ENCODE results near the gene BCAS3. TPM values are rescaled to one million over a fixed set of nuclear protein-coding genes. Genes with fewer than 3 reads are reported as not detected.

BCAS3 gene
- total RNA-seq, 1 donor from 2014 or later, result 64.9 TPM

- peaks cover 86% of the 10 kb centered on the region for H3K4me1 Mint-ChIP-seq
- H3K27me3 Mint-ChIP-seq (ENCODE audit: low read depth), result no peaks in the 10 kb centered on the region
- no peak for DNase-seq (ENCODE audit: low spot score in 2 of 2, unreplicated experiment in 2 of 2)
- peak overlapping the region; percentile 91 for H3K27ac Mint-ChIP-seq
- H3K36me3 Mint-ChIP-seq, result no peaks in the 10 kb centered on the region
- no peak overlapping the region for H3K4me3 Mint-ChIP-seq
- TF ChIP-seq, protein P1, sequence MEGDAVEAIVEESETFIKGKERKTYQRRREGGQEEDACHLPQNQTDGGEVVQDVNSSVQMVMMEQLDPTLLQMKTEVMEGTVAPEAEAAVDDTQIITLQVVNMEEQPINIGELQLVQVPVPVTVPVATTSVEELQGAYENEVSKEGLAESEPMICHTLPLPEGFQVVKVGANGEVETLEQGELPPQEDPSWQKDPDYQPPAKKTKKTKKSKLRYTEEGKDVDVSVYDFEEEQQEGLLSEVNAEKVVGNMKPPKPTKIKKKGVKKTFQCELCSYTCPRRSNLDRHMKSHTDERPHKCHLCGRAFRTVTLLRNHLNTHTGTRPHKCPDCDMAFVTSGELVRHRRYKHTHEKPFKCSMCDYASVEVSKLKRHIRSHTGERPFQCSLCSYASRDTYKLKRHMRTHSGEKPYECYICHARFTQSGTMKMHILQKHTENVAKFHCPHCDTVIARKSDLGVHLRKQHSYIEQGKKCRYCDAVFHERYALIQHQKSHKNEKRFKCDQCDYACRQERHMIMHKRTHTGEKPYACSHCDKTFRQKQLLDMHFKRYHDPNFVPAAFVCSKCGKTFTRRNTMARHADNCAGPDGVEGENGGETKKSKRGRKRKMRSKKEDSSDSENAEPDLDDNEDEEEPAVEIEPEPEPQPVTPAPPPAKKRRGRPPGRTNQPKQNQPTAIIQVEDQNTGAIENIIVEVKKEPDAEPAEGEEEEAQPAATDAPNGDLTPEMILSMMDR (IDR thresholded peaks at IDR 0.05; ENCODE audit: unreplicated experiment), result no peak
- no peaks in the 10 kb centered on the region for H3K9me3 Mint-ChIP-seq
Measured at GRCh38 chr17:61152898-61153297, 475.2 kb downstream of the BCAS3 start.

- peak overlapping the region; percentile 98 for H3K27ac Mint-ChIP-seq
- H3K27me3 Mint-ChIP-seq (ENCODE audit: low read depth), result no peaks in the 10 kb centered on the region
- H3K36me3 Mint-ChIP-seq, result no peaks in the 10 kb centered on the region
- TF ChIP-seq, protein P1 (IDR thresholded peaks at IDR 0.05; ENCODE audit: unreplicated experiment), result no peak
- peak overlapping the region; percentile 25 for H3K4me3 Mint-ChIP-seq
- no peak for DNase-seq (ENCODE audit: low spot score in 2 of 2, unreplicated experiment in 2 of 2)
- no peaks in the 10 kb centered on the region for H3K9me3 Mint-ChIP-seq
- H3K4me1 Mint-ChIP-seq, result peaks cover 83% of the 10 kb centered on the region
Measured at GRCh38 chr17:61155590-61156237, 478.1 kb downstream of the BCAS3 start.

GRCh38 chr17:61157246-61157886, 479.7 kb downstream of the BCAS3 start:
- TF ChIP-seq, protein P1 (IDR thresholded peaks at IDR 0.05; ENCODE audit: unreplicated experiment), result no peak
- H3K36me3 Mint-ChIP-seq, result no peaks in the 10 kb centered on the region
- peak overlapping the region; percentile 64 for H3K4me3 Mint-ChIP-seq
- H3K9me3 Mint-ChIP-seq, result no peaks in the 10 kb centered on the region
- peak overlapping the region; percentile 98 for H3K27ac Mint-ChIP-seq
- no peaks in the 10 kb centered on the region for H3K27me3 Mint-ChIP-seq (ENCODE audit: low read depth)
- peaks cover 85% of the 10 kb centered on the region for H3K4me1 Mint-ChIP-seq
- DNase-seq (ENCODE audit: low spot score in 2 of 2, unreplicated experiment in 2 of 2), result no peak

DNA sequence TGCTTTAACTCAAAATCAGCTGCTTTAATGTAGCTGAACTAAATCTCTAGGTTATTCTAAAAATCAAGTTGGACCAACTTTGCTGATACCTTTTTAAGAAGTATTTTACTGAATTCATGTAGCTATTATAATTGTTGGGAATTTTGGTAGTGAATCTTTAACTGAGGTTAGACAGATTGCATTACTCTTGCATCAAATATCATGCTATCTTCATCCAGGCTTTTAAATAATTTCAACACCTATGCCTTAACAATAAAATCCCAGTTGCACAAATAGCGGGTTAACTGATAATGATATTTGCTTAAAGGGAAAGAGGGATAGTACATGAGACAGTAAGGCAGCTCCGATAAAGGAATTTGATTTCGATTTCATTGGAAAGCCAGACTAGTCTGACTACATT, 480.7 kb downstream of the BCAS3 start:
- TF ChIP-seq, protein P1 (IDR thresholded peaks at IDR 0.05; ENCODE audit: unreplicated experiment), result no peak
- Mint-ChIP-seq H3K36me3 (no peaks in the 10 kb centered on the region), H3K27me3 (ENCODE audit: low read depth) (no peaks in the 10 kb centered on the region), H3K4me1 (peaks cover 78% of the 10 kb centered on the region), H3K4me3 (peak overlapping the region; percentile 64), H3K27ac (peak overlapping the region; percentile 87), H3K9me3 (no peaks in the 10 kb centered on the region)
- DNase-seq (ENCODE audit: low spot score in 2 of 2, unreplicated experiment in 2 of 2), result no peak

GRCh38 chr17:61159221-61159814, 481.7 kb downstream of the BCAS3 start:
- Mint-ChIP-seq H3K27me3 (ENCODE audit: low read depth) (no peaks in the 10 kb centered on the region), H3K27ac (peak overlapping the region; percentile 93), H3K9me3 (peaks cover under 1% of the 10 kb centered on the region), H3K4me3 (peak overlapping the region; percentile 64), H3K36me3 (peaks cover 2% of the 10 kb centered on the region), H3K4me1 (peaks cover 70% of the 10 kb centered on the region)
- TF ChIP-seq, protein P1 (IDR thresholded peaks at IDR 0.05; ENCODE audit: unreplicated experiment), result no peak
- DNase-seq (ENCODE audit: low spot score in 2 of 2, unreplicated experiment in 2 of 2), result no peak
